ENCODE data around the gene SIGLEC10.
A peak's percentile ranks its signal among the peaks of the same experiment; 100 is the strongest.

The SIGLEC10 gene

DNA sequence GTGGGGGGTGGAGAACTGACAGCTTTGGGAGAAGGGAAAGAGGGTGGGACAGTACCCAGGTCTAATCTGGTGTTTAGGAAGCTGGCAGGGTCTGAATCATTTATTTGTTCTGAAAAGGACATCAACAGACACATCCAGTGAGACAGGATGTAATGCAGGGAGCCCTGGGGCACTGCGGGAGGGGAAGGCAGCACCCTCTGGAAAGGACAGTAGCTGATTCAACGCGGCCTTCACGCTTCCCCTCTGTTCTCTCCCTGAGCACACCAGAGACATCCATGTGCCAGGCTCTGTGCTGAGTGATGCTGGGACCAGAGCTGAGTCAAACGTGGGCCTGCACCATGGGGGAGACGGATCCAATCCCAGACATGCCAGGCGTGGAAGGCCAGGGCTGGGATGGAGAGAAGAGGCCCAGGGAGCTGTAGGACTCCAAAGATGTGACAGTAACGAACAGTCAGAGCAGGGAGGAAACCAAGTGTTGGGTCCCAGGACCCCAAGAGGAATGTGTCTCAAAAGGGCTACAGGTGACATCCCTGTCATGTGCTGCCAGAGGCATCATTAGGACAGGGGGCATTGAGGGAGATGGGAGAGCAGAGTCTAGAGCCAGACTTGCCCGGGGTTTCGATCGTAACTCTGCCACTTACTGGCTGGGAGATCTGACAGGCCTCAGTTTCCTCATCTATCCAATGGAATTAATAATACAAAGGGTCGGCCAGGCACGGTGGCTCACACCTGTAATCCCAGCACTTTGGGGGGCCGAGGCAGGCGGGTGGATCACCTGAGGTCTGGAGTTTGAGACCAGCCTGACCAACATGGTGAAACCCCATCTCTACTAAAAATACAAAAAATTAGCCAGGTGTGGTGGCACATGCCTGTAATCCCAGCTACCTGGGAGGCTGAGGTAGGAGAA, 53.0 kb downstream of the SIGLEC10 start:
- H3K9ac ChIP-seq (ENCODE audit: low read length), result no peak overlapping the region; the same call in 1 of the 2 replicates
- no peaks in the 10 kb centered on the region for H3K36me3 ChIP-seq (ENCODE audit: insufficient read depth, low read length)
- no peak overlapping the region for H3K4me3 ChIP-seq (ENCODE audit: low read depth, low read length, poor library complexity, severe bottlenecking)
- H3K27me3 ChIP-seq (ENCODE audit: insufficient read depth, low read length), result no peaks in the 10 kb centered on the region
- H4K20me1 ChIP-seq (ENCODE audit: insufficient read depth, low read length), result no peaks in the 10 kb centered on the region
- H3K79me2 ChIP-seq (ENCODE audit: insufficient read depth, low read length), result no peaks in the 10 kb centered on the region
- TF ChIP-seq EZH2 (IDR thresholded peaks at IDR 0.05; ENCODE audit: borderline replicate concordance, low read length), result no peak
- TF ChIP-seq, protein P1, sequence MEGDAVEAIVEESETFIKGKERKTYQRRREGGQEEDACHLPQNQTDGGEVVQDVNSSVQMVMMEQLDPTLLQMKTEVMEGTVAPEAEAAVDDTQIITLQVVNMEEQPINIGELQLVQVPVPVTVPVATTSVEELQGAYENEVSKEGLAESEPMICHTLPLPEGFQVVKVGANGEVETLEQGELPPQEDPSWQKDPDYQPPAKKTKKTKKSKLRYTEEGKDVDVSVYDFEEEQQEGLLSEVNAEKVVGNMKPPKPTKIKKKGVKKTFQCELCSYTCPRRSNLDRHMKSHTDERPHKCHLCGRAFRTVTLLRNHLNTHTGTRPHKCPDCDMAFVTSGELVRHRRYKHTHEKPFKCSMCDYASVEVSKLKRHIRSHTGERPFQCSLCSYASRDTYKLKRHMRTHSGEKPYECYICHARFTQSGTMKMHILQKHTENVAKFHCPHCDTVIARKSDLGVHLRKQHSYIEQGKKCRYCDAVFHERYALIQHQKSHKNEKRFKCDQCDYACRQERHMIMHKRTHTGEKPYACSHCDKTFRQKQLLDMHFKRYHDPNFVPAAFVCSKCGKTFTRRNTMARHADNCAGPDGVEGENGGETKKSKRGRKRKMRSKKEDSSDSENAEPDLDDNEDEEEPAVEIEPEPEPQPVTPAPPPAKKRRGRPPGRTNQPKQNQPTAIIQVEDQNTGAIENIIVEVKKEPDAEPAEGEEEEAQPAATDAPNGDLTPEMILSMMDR (IDR thresholded peaks at IDR 0.05; ENCODE audit: low read length), result no peak
- peaks cover 45% of the 10 kb centered on the region for H3K4me1 ChIP-seq (ENCODE audit: insufficient read depth, low read length, severe bottlenecking)
- H3F3A ChIP-seq (ENCODE audit: insufficient read depth, low read length), result no peaks in the 10 kb centered on the region
- no peaks in the 10 kb centered on the region for H3K9me2 ChIP-seq (ENCODE audit: low read depth, low read length)
- H3K9me3 ChIP-seq (ENCODE audit: low read length), result no peaks in the 10 kb centered on the region
- H3K27ac ChIP-seq (ENCODE audit: low read depth, low read length, poor library complexity, severe bottlenecking), result no peak overlapping the region
- H3K4me2 ChIP-seq (ENCODE audit: low read length), result peak overlapping the region; percentile 28; the same call in 1 of the 2 replicates
- no peak overlapping the region for H2AFZ ChIP-seq (ENCODE audit: low read length)

DNA sequence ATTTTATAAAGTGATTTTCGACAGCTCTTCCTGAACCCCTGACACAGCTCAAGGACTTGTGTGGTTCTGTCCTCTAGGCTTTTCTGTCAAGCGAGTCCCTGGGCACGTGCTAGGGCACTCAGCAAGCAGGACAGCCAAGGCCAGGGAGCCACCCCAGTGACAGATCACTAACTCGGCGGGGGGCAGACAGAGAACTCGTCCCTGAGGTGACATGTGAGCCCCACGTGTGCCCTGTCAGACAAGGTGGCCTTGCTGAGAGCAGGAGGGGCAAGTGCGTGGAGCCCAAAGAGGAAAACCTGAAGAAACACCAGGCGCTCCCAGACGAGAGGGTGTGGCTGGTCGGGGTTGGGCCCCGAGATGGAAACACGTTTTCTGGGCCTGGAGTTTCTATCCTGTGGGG, 56.2 kb downstream of the SIGLEC10 start:
- Histone ChIP-seq H3K4me1 (ENCODE audit: insufficient read depth, low read length, severe bottlenecking) (peaks cover 37% of the 10 kb centered on the region), H2AFZ (ENCODE audit: low read length) (no peak overlapping the region), H3K27ac (ENCODE audit: low read depth, low read length, poor library complexity, severe bottlenecking) (no peak overlapping the region), H3K27me3 (ENCODE audit: insufficient read depth, low read length) (no peaks in the 10 kb centered on the region), H3F3A (ENCODE audit: insufficient read depth, low read length) (no peaks in the 10 kb centered on the region), H4K20me1 (ENCODE audit: insufficient read depth, low read length) (no peaks in the 10 kb centered on the region), H3K36me3 (ENCODE audit: insufficient read depth, low read length) (peaks cover 3% of the 10 kb centered on the region), H3K9ac (ENCODE audit: low read length) (no peak overlapping the region), H3K79me2 (ENCODE audit: insufficient read depth, low read length) (no peaks in the 10 kb centered on the region), H3K9me2 (ENCODE audit: low read depth, low read length) (no peaks in the 10 kb centered on the region), H3K4me2 (ENCODE audit: low read length) (no peak overlapping the region), H3K4me3 (ENCODE audit: low read depth, low read length, poor library complexity, severe bottlenecking) (no peak overlapping the region), H3K9me3 (ENCODE audit: low read length) (no peaks in the 10 kb centered on the region)
- no peak for TF ChIP-seq EZH2 (IDR thresholded peaks at IDR 0.05; ENCODE audit: borderline replicate concordance, low read length)
- TF ChIP-seq, protein P1 (IDR thresholded peaks at IDR 0.05; ENCODE audit: low read length), result no peak
